ENCODE results near the gene DYRK1A.

DYRK1A gene

GRCh38 chr21:37468909-37469308, 102.3 kb downstream of the DYRK1A start:
- H3K9me3 ChIP-seq (ENCODE audit: insufficient read depth, low read length), result no peaks in the 10 kb centered on the region
- no peaks in the 10 kb centered on the region for H3K27me3 ChIP-seq (ENCODE audit: low read length)
- TF ChIP-seq EZH2phosphoT487 (conservative IDR thresholded peaks at IDR 0.05; ENCODE audit: low read length) (no peak), CTCF (IDR thresholded peaks at IDR 0.05; ENCODE audit: insufficient read depth, low read length, poor library complexity, severe bottlenecking) (no peak)
- H3F3A ChIP-seq (ENCODE audit: insufficient read depth), result no peaks in the 10 kb centered on the region
- H3K79me2 ChIP-seq (ENCODE audit: insufficient read depth, low read length), result peaks cover 100% of the 10 kb centered on the region
- H3K4me2 ChIP-seq (ENCODE audit: low read depth, low read length, poor library complexity, severe bottlenecking), result no peak overlapping the region
- H3K27ac ChIP-seq (ENCODE audit: low read depth, low read length), result no peak overlapping the region
- H4K20me1 ChIP-seq (ENCODE audit: low read depth, low read length), result peaks cover 49% of the 10 kb centered on the region
- H3K9me2 ChIP-seq (replicated peaks; ENCODE audit: insufficient read depth, low read length), result no peaks in the 10 kb centered on the region
- no peak overlapping the region for H2AFZ ChIP-seq (ENCODE audit: low read depth, low read length, severe bottlenecking)
- H3K4me3 ChIP-seq (ENCODE audit: insufficient read depth, low read length, poor library complexity, severe bottlenecking), result no peak overlapping the region
- H3K36me3 ChIP-seq (ENCODE audit: low read length), result peaks cover 36% of the 10 kb centered on the region
- no peak overlapping the region for H3K9ac ChIP-seq (ENCODE audit: low read length)

- no peak for TF ChIP-seq EZH2phosphoT487 (conservative IDR thresholded peaks at IDR 0.05; ENCODE audit: low read length)
- no peak for TF ChIP-seq CTCF (IDR thresholded peaks at IDR 0.05; ENCODE audit: insufficient read depth, low read length, poor library complexity, severe bottlenecking)
- H3K79me2 ChIP-seq (ENCODE audit: insufficient read depth, low read length), result peaks cover 99% of the 10 kb centered on the region
- no peak overlapping the region for H3K4me2 ChIP-seq (ENCODE audit: low read depth, low read length, poor library complexity, severe bottlenecking)
- no peak overlapping the region for H3K27ac ChIP-seq (ENCODE audit: low read depth, low read length)
- H3K9ac ChIP-seq (ENCODE audit: low read length), result no peak overlapping the region
- H3K9me2 ChIP-seq (replicated peaks; ENCODE audit: insufficient read depth, low read length), result no peaks in the 10 kb centered on the region
- H3K4me3 ChIP-seq (ENCODE audit: insufficient read depth, low read length, poor library complexity, severe bottlenecking), result no peak overlapping the region
- H3K36me3 ChIP-seq (ENCODE audit: low read length), result peaks cover 34% of the 10 kb centered on the region
- no peaks in the 10 kb centered on the region for H3K9me3 ChIP-seq (ENCODE audit: insufficient read depth, low read length)
- H4K20me1 ChIP-seq (ENCODE audit: low read depth, low read length), result peaks cover 46% of the 10 kb centered on the region
- H2AFZ ChIP-seq (ENCODE audit: low read depth, low read length, severe bottlenecking), result no peak overlapping the region
- no peaks in the 10 kb centered on the region for H3F3A ChIP-seq (ENCODE audit: insufficient read depth)
- no peaks in the 10 kb centered on the region for H3K27me3 ChIP-seq (ENCODE audit: low read length)
Measured at GRCh38 chr21:37469441-37469840, 102.9 kb downstream of the DYRK1A start.

- Histone ChIP-seq H3K4me3 (ENCODE audit: insufficient read depth, low read length, poor library complexity, severe bottlenecking) (no peak overlapping the region), H3K9ac (ENCODE audit: low read length) (no peak overlapping the region), H3K4me2 (ENCODE audit: low read depth, low read length, poor library complexity, severe bottlenecking) (no peak overlapping the region), H3K9me3 (ENCODE audit: insufficient read depth, low read length) (no peaks in the 10 kb centered on the region), H3K36me3 (ENCODE audit: low read length) (peaks cover 31% of the 10 kb centered on the region), H3K27ac (ENCODE audit: low read depth, low read length) (no peak overlapping the region), H3K27me3 (ENCODE audit: low read length) (no peaks in the 10 kb centered on the region), H3F3A (ENCODE audit: insufficient read depth) (peaks cover 6% of the 10 kb centered on the region; the same call in 1 of the 2 replicates), H4K20me1 (ENCODE audit: low read depth, low read length) (peaks cover 55% of the 10 kb centered on the region), H3K9me2 (replicated peaks; ENCODE audit: insufficient read depth, low read length) (no peaks in the 10 kb centered on the region), H2AFZ (ENCODE audit: low read depth, low read length, severe bottlenecking) (no peak overlapping the region), H3K79me2 (ENCODE audit: insufficient read depth, low read length) (peaks cover 99% of the 10 kb centered on the region)
- no peak for TF ChIP-seq EZH2phosphoT487 (conservative IDR thresholded peaks at IDR 0.05; ENCODE audit: low read length)
- TF ChIP-seq CTCF (IDR thresholded peaks at IDR 0.05; ENCODE audit: insufficient read depth, low read length, poor library complexity, severe bottlenecking), result no peak
Measured at GRCh38 chr21:37472581-37472980, 106.0 kb downstream of the DYRK1A start.
